ENCODE results near the gene VPREB3. TPM values are rescaled to one million over a fixed set of nuclear protein-coding genes. Genes with fewer than 3 reads are reported as not detected.

Gene VPREB3
- total and polyA plus RNA-seq, 2 donors (not counting 1 experiment from before 2014, with no cell fraction given), result not detected

GRCh38 chr22:23780146-23780748 is 26.0 kb upstream of the VPREB3 start:
- H3K4me1 ChIP-seq (ENCODE audit: control insufficient read depth, extremely low read depth, insufficient read depth, low read length), result peaks cover 3% of the 10 kb centered on the region
- H3K4me2 ChIP-seq (ENCODE audit: extremely low read depth, insufficient read depth, low read length), result no peak overlapping the region
- H2AFZ ChIP-seq (ENCODE audit: low read length), result no peak overlapping the region
- no peaks in the 10 kb centered on the region for H3K27me3 ChIP-seq (ENCODE audit: control insufficient read depth, insufficient read depth, low read length)
- no peaks in the 10 kb centered on the region for H3K79me2 ChIP-seq (ENCODE audit: control insufficient read depth, insufficient read depth, low read length)
- H3K4me3 ChIP-seq (replicated peaks in 1 of 4; ENCODE audit: control extremely low read depth in 1 of 4, insufficient read depth in 1 of 4, low read depth in 3 of 4, low read length in 4 of 4), result no peak overlapping the region
- TF ChIP-seq EZH2 (IDR thresholded peaks at IDR 0.05; ENCODE audit: low read length, missing control alignments) (no peak), CTCF (conservative IDR thresholded peaks at IDR 0.05 in 1 of 2, IDR thresholded peaks at IDR 0.05 in 1 of 2; ENCODE audit: low read depth in 1 of 2, low read length in 2 of 2) (no peak)
- no peaks in the 10 kb centered on the region for H4K20me1 ChIP-seq (ENCODE audit: control insufficient read depth, extremely low read depth, insufficient read depth, low read length)
- DNase-seq (ENCODE audit: low read depth in 2 of 2), result no peak
- no peak overlapping the region for H3K9ac ChIP-seq (ENCODE audit: insufficient read depth, low read length)
- H3K27ac ChIP-seq (ENCODE audit: insufficient read depth, low read length), result no peak overlapping the region
- no peaks in the 10 kb centered on the region for H3K36me3 ChIP-seq (ENCODE audit: control insufficient read depth, insufficient read depth, low read length)
- no peaks in the 10 kb centered on the region for H3K9me3 ChIP-seq (ENCODE audit: control insufficient read depth, insufficient read depth, low read depth, low read length)

GRCh38 chr22:23779731-23780130 is 25.5 kb upstream of the VPREB3 start:
- Histone ChIP-seq H4K20me1 (ENCODE audit: control insufficient read depth, extremely low read depth, insufficient read depth, low read length) (no peaks in the 10 kb centered on the region), H3K9ac (ENCODE audit: insufficient read depth, low read length) (no peak overlapping the region), H3K79me2 (ENCODE audit: control insufficient read depth, insufficient read depth, low read length) (no peaks in the 10 kb centered on the region), H3K4me3 (replicated peaks in 1 of 4; ENCODE audit: control extremely low read depth in 1 of 4, insufficient read depth in 1 of 4, low read depth in 3 of 4, low read length in 4 of 4) (no peak overlapping the region), H3K36me3 (ENCODE audit: control insufficient read depth, insufficient read depth, low read length) (no peaks in the 10 kb centered on the region), H2AFZ (ENCODE audit: low read length) (no peak overlapping the region), H3K4me2 (ENCODE audit: extremely low read depth, insufficient read depth, low read length) (no peak overlapping the region), H3K4me1 (ENCODE audit: control insufficient read depth, extremely low read depth, insufficient read depth, low read length) (peaks cover 8% of the 10 kb centered on the region), H3K27me3 (ENCODE audit: control insufficient read depth, insufficient read depth, low read length) (no peaks in the 10 kb centered on the region), H3K27ac (ENCODE audit: insufficient read depth, low read length) (no peak overlapping the region), H3K9me3 (ENCODE audit: control insufficient read depth, insufficient read depth, low read depth, low read length) (no peaks in the 10 kb centered on the region)
- TF ChIP-seq CTCF (conservative IDR thresholded peaks at IDR 0.05 in 1 of 2, IDR thresholded peaks at IDR 0.05 in 1 of 2; ENCODE audit: low read depth in 1 of 2, low read length in 2 of 2), result no peak
- no peak for TF ChIP-seq EZH2 (IDR thresholded peaks at IDR 0.05; ENCODE audit: low read length, missing control alignments)
- no peak for DNase-seq (ENCODE audit: low read depth in 2 of 2)

- Histone ChIP-seq H3K4me2 (ENCODE audit: extremely low read depth, insufficient read depth, low read length) (no peak overlapping the region), H3K4me3 (replicated peaks in 1 of 4; ENCODE audit: control extremely low read depth in 1 of 4, insufficient read depth in 1 of 4, low read depth in 3 of 4, low read length in 4 of 4) (no peak overlapping the region), H2AFZ (ENCODE audit: low read length) (no peak overlapping the region), H3K9me3 (ENCODE audit: control insufficient read depth, insufficient read depth, low read depth, low read length) (no peaks in the 10 kb centered on the region), H3K27me3 (ENCODE audit: control insufficient read depth, insufficient read depth, low read length) (no peaks in the 10 kb centered on the region), H3K36me3 (ENCODE audit: control insufficient read depth, insufficient read depth, low read length) (no peaks in the 10 kb centered on the region), H4K20me1 (ENCODE audit: control insufficient read depth, extremely low read depth, insufficient read depth, low read length) (no peaks in the 10 kb centered on the region), H3K27ac (ENCODE audit: insufficient read depth, low read length) (no peak overlapping the region), H3K9ac (ENCODE audit: insufficient read depth, low read length) (no peak overlapping the region), H3K4me1 (ENCODE audit: control insufficient read depth, extremely low read depth, insufficient read depth, low read length) (peaks cover 10% of the 10 kb centered on the region), H3K79me2 (ENCODE audit: control insufficient read depth, insufficient read depth, low read length) (no peaks in the 10 kb centered on the region)
- TF ChIP-seq EZH2 (IDR thresholded peaks at IDR 0.05; ENCODE audit: low read length, missing control alignments), result no peak
- TF ChIP-seq CTCF (conservative IDR thresholded peaks at IDR 0.05 in 1 of 2, IDR thresholded peaks at IDR 0.05 in 1 of 2; ENCODE audit: low read depth in 1 of 2, low read length in 2 of 2), result no peak
- DNase-seq (ENCODE audit: low read depth in 2 of 2), result no peak
Measured at GRCh38 chr22:23779083-23779482, 24.9 kb upstream of the VPREB3 start.
